ENCODE measurements around the gene PSTPIP1.

Gene PSTPIP1

DNA sequence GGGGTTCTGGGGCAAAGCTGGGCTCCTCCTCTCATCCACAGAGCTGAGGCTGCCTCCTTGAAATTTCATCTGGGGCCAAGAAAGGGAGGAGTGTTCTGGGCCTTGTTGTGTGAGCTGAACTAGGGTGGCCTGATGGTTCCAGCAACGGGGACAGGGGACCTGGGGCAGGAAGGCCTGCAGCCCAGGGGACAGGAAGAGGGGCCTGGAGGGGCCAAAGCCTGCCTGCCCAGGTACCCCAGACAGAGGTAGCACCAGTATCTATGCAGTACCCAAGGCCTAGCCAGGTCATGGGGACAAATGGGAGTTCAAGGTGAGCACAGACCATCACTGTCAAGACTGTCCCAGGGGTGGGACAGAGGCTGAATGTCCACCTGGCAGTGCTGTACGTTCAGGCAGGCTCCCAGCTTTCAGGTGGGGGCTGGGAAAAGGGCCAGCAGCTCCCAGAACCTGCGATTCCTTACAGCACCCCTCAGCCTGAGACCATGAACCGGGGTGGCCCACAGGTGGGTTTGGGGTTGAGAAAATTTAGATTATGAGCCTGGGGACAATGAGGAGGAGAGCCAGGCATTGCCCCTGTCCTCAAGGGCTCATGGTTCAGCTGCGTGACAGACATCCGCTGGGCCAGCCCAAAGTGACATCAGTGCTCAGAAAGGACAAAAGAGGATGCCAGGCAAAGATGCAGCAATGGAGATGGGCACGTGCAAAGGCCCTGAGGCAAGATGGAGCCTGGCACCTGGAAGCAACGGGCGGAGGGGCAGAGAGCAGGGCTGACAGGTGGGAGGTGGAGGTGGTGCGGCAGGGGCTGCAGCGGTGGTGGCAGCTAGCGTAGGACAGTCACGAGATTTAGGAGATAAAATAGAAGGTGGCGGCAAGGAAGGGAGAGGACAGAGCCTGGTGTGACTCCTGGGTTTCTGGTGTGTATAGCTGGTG is 28.0 kb downstream of the PSTPIP1 start:
- Histone ChIP-seq H3K36me3 (ENCODE audit: control insufficient read depth, insufficient read depth, low read length) (no peaks in the 10 kb centered on the region), H3K27me3 (replicated peaks; ENCODE audit: control insufficient read depth, insufficient read depth, low read length) (no peaks in the 10 kb centered on the region), H3K4me3 (replicated peaks; ENCODE audit: low read depth, low read length) (no peak overlapping the region)
- no peak for DNase-seq (ENCODE audit: extremely low read depth, insufficient read length)
- no peak for TF ChIP-seq CTCF (IDR thresholded peaks at IDR 0.05; ENCODE audit: insufficient read depth, low read length, poor library complexity, severe bottlenecking)

DNA sequence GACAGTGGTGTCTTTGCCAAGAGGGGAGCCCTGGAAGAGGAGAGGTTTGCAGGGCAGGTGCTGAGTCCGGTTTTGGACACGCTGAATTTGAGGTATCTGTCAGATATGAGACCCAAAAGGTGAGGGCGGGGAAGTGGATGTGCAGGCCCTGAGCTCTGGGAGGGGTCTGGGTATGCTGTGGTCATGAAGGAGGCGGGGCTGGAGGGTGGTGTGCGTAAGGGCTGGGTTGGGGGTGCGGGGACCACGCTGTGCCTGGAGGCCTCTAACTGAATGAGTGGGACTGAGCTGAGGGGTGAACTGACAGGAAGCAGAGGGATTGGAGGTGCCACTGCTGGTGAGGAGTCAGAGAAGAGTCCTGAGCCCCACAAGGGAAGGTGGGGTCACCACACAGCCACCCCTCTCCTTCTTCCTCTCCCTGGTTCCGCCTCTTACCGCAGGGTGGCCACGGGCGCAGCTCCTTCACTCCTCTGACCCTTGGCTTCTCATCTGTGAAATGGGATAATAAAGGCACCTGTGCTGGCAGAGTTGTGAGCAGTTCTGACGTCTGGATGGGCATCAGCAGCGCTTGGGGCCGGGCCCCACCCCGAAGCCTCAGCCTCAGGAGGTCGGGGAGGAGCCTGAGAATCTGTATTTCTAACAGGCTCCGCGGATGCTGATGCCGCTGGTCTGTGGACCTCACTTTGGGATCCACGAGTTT is 28.8 kb downstream of the PSTPIP1 start:
- Histone ChIP-seq H3K4me3 (replicated peaks; ENCODE audit: low read depth, low read length) (no peak overlapping the region), H3K36me3 (ENCODE audit: control insufficient read depth, insufficient read depth, low read length) (peaks cover 1% of the 10 kb centered on the region; the same call in 1 of the 2 replicates), H3K27me3 (replicated peaks; ENCODE audit: control insufficient read depth, insufficient read depth, low read length) (no peaks in the 10 kb centered on the region)
- DNase-seq (ENCODE audit: extremely low read depth, insufficient read length) = no peak
- TF ChIP-seq CTCF (IDR thresholded peaks at IDR 0.05; ENCODE audit: insufficient read depth, low read length, poor library complexity, severe bottlenecking) = no peak

GRCh38 chr15:77024273-77025082 is 29.6 kb downstream of the PSTPIP1 start:
- peak; percentile 98 for TF ChIP-seq CTCF (IDR thresholded peaks at IDR 0.05; ENCODE audit: insufficient read depth, low read length, poor library complexity, severe bottlenecking)
- DNase-seq (ENCODE audit: extremely low read depth, insufficient read length) = peak; percentile 58
- Histone ChIP-seq H3K36me3 (ENCODE audit: control insufficient read depth, insufficient read depth, low read length) (peaks cover 3% of the 10 kb centered on the region; the same call in 1 of the 2 replicates), H3K4me3 (replicated peaks; ENCODE audit: low read depth, low read length) (no peak overlapping the region), H3K27me3 (replicated peaks; ENCODE audit: control insufficient read depth, insufficient read depth, low read length) (no peaks in the 10 kb centered on the region)

GRCh38 chr15:77025083-77025901 is 30.4 kb downstream of the PSTPIP1 start:
- TF ChIP-seq CTCF (IDR thresholded peaks at IDR 0.05; ENCODE audit: insufficient read depth, low read length, poor library complexity, severe bottlenecking) = no peak
- Histone ChIP-seq H3K36me3 (ENCODE audit: control insufficient read depth, insufficient read depth, low read length) (peaks cover 3% of the 10 kb centered on the region; the same call in 1 of the 2 replicates), H3K27me3 (replicated peaks; ENCODE audit: control insufficient read depth, insufficient read depth, low read length) (no peaks in the 10 kb centered on the region), H3K4me3 (replicated peaks; ENCODE audit: low read depth, low read length) (no peak overlapping the region)
- no peak for DNase-seq (ENCODE audit: extremely low read depth, insufficient read length)

DNA sequence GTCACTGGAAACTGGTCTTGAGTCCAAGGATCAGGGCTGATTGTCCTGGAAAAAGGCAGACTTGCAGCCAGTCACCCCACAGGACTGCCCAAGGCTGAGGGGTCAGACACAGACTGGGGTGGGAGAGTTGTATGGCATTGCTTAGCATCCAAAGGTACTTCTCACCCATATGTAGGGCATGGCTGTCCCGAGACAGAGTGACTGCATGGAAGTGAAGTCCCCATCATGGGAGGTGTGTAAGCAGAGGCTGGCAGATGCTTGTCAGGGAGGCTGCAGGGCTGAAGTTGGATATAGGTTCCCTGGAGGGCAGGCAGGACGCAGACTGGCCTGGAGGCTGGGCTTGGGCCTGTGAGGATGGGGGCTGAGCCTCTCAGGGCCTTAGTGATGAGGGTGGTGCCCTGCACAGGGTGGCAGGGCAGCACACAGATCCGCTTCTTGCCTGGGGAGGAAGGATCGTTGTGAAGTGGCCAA is 31.1 kb downstream of the PSTPIP1 start:
- no peak for DNase-seq (ENCODE audit: extremely low read depth, insufficient read length)
- H3K27me3 ChIP-seq (replicated peaks; ENCODE audit: control insufficient read depth, insufficient read depth, low read length) = no peaks in the 10 kb centered on the region
- TF ChIP-seq CTCF (IDR thresholded peaks at IDR 0.05; ENCODE audit: insufficient read depth, low read length, poor library complexity, severe bottlenecking) = no peak
- no peak overlapping the region for H3K4me3 ChIP-seq (replicated peaks; ENCODE audit: low read depth, low read length)
- H3K36me3 ChIP-seq (ENCODE audit: control insufficient read depth, insufficient read depth, low read length) = peaks cover 3% of the 10 kb centered on the region; the same call in 1 of the 2 replicates

Measured in GM06990 (cell line).